ENCODE data around the gene ZBTB20. TPM values are rescaled to one million over a fixed set of nuclear protein-coding genes. Genes with fewer than 3 reads are reported as not detected.

ZBTB20 gene
- total RNA-seq, 1 donor from 2014 or later, result 19.1 TPM

DNA sequence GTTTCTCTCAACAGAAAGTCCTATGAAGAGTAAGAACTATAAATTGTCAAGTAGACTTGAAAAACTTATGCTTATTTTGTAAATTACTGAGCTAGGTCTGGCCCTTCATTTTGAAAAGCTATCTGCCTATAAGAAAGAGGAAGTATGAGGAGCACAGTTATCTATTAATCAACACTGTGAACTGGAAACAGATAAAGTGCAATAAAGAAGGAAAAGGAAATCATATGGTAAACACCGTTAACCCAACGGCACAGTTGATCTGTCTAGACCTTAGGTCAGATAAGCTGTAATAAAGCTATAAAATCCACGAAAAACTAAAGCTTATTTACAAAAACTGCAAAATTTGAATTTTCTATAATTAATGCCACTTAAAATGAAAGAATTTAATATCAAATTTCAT lies 242.5 kb downstream of the ZBTB20 start:
- TF ChIP-seq, protein P1, sequence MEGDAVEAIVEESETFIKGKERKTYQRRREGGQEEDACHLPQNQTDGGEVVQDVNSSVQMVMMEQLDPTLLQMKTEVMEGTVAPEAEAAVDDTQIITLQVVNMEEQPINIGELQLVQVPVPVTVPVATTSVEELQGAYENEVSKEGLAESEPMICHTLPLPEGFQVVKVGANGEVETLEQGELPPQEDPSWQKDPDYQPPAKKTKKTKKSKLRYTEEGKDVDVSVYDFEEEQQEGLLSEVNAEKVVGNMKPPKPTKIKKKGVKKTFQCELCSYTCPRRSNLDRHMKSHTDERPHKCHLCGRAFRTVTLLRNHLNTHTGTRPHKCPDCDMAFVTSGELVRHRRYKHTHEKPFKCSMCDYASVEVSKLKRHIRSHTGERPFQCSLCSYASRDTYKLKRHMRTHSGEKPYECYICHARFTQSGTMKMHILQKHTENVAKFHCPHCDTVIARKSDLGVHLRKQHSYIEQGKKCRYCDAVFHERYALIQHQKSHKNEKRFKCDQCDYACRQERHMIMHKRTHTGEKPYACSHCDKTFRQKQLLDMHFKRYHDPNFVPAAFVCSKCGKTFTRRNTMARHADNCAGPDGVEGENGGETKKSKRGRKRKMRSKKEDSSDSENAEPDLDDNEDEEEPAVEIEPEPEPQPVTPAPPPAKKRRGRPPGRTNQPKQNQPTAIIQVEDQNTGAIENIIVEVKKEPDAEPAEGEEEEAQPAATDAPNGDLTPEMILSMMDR (IDR thresholded peaks at IDR 0.05), result no peak
- H3K4me3 Mint-ChIP-seq (ENCODE audit: unreplicated experiment), result no peak overlapping the region
- DNase-seq (ENCODE audit: extremely low spot score, unreplicated experiment), result no peak
- no peaks in the 10 kb centered on the region for H3K27me3 Mint-ChIP-seq (ENCODE audit: unreplicated experiment)
- peaks cover 8% of the 10 kb centered on the region for H3K4me1 Mint-ChIP-seq (ENCODE audit: unreplicated experiment)
- H3K36me3 Mint-ChIP-seq (ENCODE audit: unreplicated experiment), result peaks cover 8% of the 10 kb centered on the region
- peaks cover 5% of the 10 kb centered on the region for H3K9me3 Mint-ChIP-seq (ENCODE audit: unreplicated experiment)
- H3K27ac Mint-ChIP-seq (ENCODE audit: unreplicated experiment), result no peak overlapping the region

DNA sequence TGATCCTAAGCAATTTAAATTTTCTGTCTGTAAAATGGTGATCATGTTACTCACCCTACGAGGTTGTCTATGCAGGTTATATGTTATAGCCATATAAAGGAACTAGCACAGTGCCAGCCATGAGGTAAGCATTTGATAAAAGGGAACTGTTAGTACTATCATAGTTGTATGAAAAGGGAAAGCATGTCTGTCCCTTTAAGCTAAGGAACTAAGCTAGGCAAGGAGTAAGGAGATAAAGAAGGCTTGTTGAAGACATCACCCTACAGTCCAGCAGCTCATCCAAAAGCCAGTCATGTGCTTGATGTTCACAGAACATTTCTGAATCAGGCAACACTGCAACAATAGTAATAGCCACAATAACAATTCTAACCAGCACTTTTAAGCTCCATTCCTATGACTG lies 243.9 kb downstream of the ZBTB20 start:
- no peak for DNase-seq (ENCODE audit: extremely low spot score, unreplicated experiment)

DNA sequence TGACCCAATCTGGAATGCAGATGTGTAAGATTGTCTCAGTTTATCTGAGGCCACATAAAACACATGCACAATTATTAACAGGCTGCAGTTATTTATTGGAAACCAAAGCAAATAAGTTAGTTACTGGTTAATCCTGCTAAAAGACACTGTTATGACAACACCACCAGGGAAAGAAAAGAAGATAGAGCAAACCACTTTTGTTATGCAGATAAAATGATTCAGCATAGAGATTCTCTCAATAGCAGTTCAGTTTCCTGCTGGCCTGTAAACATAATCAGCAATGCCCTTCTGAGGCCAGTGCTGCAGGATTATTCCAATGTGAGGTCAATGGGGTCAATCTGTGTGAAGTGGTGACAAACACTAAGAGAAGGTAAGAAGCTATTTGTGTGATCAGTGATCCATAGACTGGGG lies 244.4 kb downstream of the ZBTB20 start:
- Mint-ChIP-seq H3K27me3 (ENCODE audit: unreplicated experiment) (no peaks in the 10 kb centered on the region), H3K4me1 (ENCODE audit: unreplicated experiment) (peaks cover 8% of the 10 kb centered on the region), H3K9me3 (ENCODE audit: unreplicated experiment) (no peaks in the 10 kb centered on the region), H3K27ac (ENCODE audit: unreplicated experiment) (no peak overlapping the region), H3K4me3 (ENCODE audit: unreplicated experiment) (no peak overlapping the region), H3K36me3 (ENCODE audit: unreplicated experiment) (peaks cover 5% of the 10 kb centered on the region)
- TF ChIP-seq, protein P1 (IDR thresholded peaks at IDR 0.05), result no peak
- no peak for DNase-seq (ENCODE audit: extremely low spot score, unreplicated experiment)

More for the DNA sequence above, 243.9 kb downstream of the ZBTB20 start:
- Mint-ChIP-seq H3K4me3 (ENCODE audit: unreplicated experiment) (no peak overlapping the region), H3K9me3 (ENCODE audit: unreplicated experiment) (peaks cover under 1% of the 10 kb centered on the region), H3K4me1 (ENCODE audit: unreplicated experiment) (peaks cover 8% of the 10 kb centered on the region), H3K27me3 (ENCODE audit: unreplicated experiment) (no peaks in the 10 kb centered on the region), H3K36me3 (ENCODE audit: unreplicated experiment) (peaks cover 6% of the 10 kb centered on the region), H3K27ac (ENCODE audit: unreplicated experiment) (no peak overlapping the region)
- TF ChIP-seq, protein P1 (IDR thresholded peaks at IDR 0.05), result no peak

DNA sequence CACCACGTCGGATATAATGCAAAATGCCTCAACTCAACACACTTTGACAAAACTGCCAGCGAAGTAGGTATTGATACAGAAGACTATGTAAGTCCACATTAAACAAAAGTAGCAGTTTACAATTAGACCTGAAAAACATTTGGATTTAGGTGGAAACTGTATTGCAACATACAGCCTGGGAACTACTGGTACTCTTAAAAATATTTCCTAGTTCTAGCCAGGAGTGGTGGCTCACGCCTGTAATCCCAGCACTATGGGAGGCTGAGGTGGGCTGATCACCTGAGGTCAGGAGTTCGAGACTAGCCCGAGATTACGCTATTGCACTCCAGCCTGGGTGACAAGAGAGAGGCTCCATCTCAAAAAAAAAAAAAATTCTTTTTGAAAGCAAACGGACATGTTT lies 246.2 kb downstream of the ZBTB20 start:
- Mint-ChIP-seq H3K4me3 (ENCODE audit: unreplicated experiment) (peak overlapping the region; percentile 49), H3K4me1 (ENCODE audit: unreplicated experiment) (peaks cover 8% of the 10 kb centered on the region), H3K9me3 (ENCODE audit: unreplicated experiment) (no peaks in the 10 kb centered on the region), H3K27ac (ENCODE audit: unreplicated experiment) (peak overlapping the region; percentile 42), H3K36me3 (ENCODE audit: unreplicated experiment) (peaks cover 2% of the 10 kb centered on the region), H3K27me3 (ENCODE audit: unreplicated experiment) (no peaks in the 10 kb centered on the region)
- no peak for DNase-seq (ENCODE audit: extremely low spot score, unreplicated experiment)
- TF ChIP-seq, protein P1 (IDR thresholded peaks at IDR 0.05), result no peak

DNA sequence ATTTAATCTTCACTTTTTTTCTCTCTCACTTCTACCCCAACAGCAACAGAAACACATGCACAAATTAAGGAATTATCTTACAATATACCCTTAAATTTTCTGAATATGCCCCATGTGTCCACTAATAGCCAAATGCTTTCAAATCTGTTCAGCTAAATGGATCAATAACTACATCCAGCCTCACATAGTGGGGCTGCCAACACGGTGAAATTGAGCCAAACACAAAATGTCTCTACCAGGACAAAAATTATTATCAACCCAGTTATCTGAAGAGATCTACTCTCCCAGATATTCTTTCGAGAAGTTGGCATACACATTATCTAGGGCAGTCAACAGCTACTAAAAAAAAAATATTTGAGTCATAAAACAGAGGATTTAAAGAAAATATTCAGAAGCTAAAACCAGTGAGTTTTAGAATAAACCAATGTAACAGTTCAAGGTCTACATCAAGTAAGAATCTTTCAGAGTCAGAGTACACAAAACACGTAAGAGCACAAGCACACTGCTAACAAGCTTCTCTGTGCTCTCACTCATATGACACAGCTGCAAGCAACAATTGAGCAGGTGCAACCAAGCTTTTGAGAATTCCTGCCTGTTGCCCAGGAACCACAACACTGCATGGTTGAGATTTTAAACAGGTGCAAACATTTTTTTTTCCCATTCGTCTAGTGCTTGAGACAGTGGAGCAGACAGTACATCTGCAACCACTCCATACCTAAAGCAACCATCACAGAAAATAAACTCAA lies 247.7 kb downstream of the ZBTB20 start:
- peaks cover 8% of the 10 kb centered on the region for H3K4me1 Mint-ChIP-seq (ENCODE audit: unreplicated experiment)
- peaks cover 2% of the 10 kb centered on the region for H3K36me3 Mint-ChIP-seq (ENCODE audit: unreplicated experiment)
- no peak overlapping the region for H3K4me3 Mint-ChIP-seq (ENCODE audit: unreplicated experiment)
- TF ChIP-seq, protein P1 (IDR thresholded peaks at IDR 0.05), result no peak
- H3K27ac Mint-ChIP-seq (ENCODE audit: unreplicated experiment), result no peak overlapping the region
- H3K27me3 Mint-ChIP-seq (ENCODE audit: unreplicated experiment), result no peaks in the 10 kb centered on the region
- DNase-seq (ENCODE audit: extremely low spot score, unreplicated experiment), result no peak
- no peaks in the 10 kb centered on the region for H3K9me3 Mint-ChIP-seq (ENCODE audit: unreplicated experiment)
